ENCODE results near the gene OTOS.

The OTOS gene

GRCh38 chr2:240167588-240167880 lies 27.1 kb upstream of the OTOS start:
- no peak for DNase-seq (ENCODE audit: low spot score)

GRCh38 chr2:240166761-240167587 lies 26.5 kb upstream of the OTOS start:
- DNase-seq (ENCODE audit: low spot score) = no peak

GRCh38 chr2:240166191-240166590 lies 25.7 kb upstream of the OTOS start:
- DNase-seq (ENCODE audit: low spot score) = no peak

- no peak for DNase-seq (ENCODE audit: low spot score)
Observed at GRCh38 chr2:240165661-240166060, 25.2 kb upstream of the OTOS start.

GRCh38 chr2:240165034-240165433 lies 24.6 kb upstream of the OTOS start:
- no peak for DNase-seq (ENCODE audit: low spot score)

GRCh38 chr2:240164586-240164985 lies 24.1 kb upstream of the OTOS start:
- no peak for DNase-seq (ENCODE audit: low spot score)

GRCh38 chr2:240163844-240164574 lies 23.6 kb upstream of the OTOS start:
- no peak for DNase-seq (ENCODE audit: low spot score)

- DNase-seq (ENCODE audit: low spot score) = no peak
Observed at GRCh38 chr2:240162939-240163714, 22.7 kb upstream of the OTOS start.

- DNase-seq (ENCODE audit: low spot score) = no peak
Observed at GRCh38 chr2:240162531-240162930, 22.1 kb upstream of the OTOS start.

- DNase-seq (ENCODE audit: low spot score) = no peak
Observed at GRCh38 chr2:240162032-240162431, 21.6 kb upstream of the OTOS start.

GRCh38 chr2:240161087-240161750 lies 20.8 kb upstream of the OTOS start:
- DNase-seq (ENCODE audit: low spot score) = no peak

GRCh38 chr2:240160291-240161086 lies 20.0 kb upstream of the OTOS start:
- DNase-seq (ENCODE audit: low spot score) = no peak

GRCh38 chr2:240159251-240159839 lies 18.9 kb upstream of the OTOS start:
- DNase-seq (ENCODE audit: low spot score) = no peak

- no peak for DNase-seq (ENCODE audit: low spot score)
Observed at GRCh38 chr2:240157147-240157470, 16.7 kb upstream of the OTOS start.

GRCh38 chr2:240156435-240157146 lies 16.1 kb upstream of the OTOS start:
- no peak for DNase-seq (ENCODE audit: low spot score)

- no peak for DNase-seq (ENCODE audit: low spot score)
Observed at GRCh38 chr2:240155745-240156390, 15.4 kb upstream of the OTOS start.

- no peak for DNase-seq (ENCODE audit: low spot score)
Observed at GRCh38 chr2:240155048-240155744, 14.7 kb upstream of the OTOS start.

GRCh38 chr2:240154606-240155005 lies 14.1 kb upstream of the OTOS start:
- DNase-seq (ENCODE audit: low spot score) = no peak

GRCh38 chr2:240153418-240153817 lies 13.0 kb upstream of the OTOS start:
- DNase-seq (ENCODE audit: low spot score) = no peak
